SK-N-SH (cell line): ENCODE measurements around the gene C8G. TPM values are rescaled to one million over a fixed set of nuclear protein-coding genes. Genes with fewer than 3 reads are reported as not detected.

Source experiments
- CTCF ChIA-PET: fragments of 300-600, 350-600 bp; formaldehyde crosslinking; extraction: SDS; loops from one replicate; lab custom pipeline; 2021; lab: Yijun Ruan, JAX
- POLR2A ChIA-PET: fragments of 350-600 bp; sonication (Branson Sonifier 250); formaldehyde crosslinking; extraction: SDS; loops from one replicate; lab custom pipeline; 2020; ENCODE audit warnings: antibody characterized with exemption, inconsistent platforms; lab: Yijun Ruan, JAX
- DNase-seq: peaks from one replicate; pipeline ENCODE4 v3.0.0; 2012
- H2AFZ ChIP-seq: fragments of 200-600 bp; sonication (generic); 2 replicates; pipeline ENCODE4 v1.8.1; 2016; ENCODE audit warnings: antibody characterized with exemption, mild to moderate bottlenecking, low read depth
- H3F3A ChIP-seq: fragments of 200-600 bp; sonication (generic); replicated peaks from 2 replicates; pipeline ENCODE3; 2016; ENCODE audit warnings: antibody characterized with exemption, mild to moderate bottlenecking; ENCODE audit not compliant: insufficient read depth
- H3K27ac ChIP-seq, 2 experiments: fragments of 200-500 bp in 1 of 2; fragments of 200-600 bp in 1 of 2; sonication (Bioruptor generic) in 1 of 2; sonication (generic), shearing (Covaris generic) in 1 of 2; 2 replicates each; pipeline versions ENCODE4 v1.5.1 to v1.6.1; 2014 to 2016; ENCODE audit warnings: low read depth in 2 of 2, inconsistent platforms in 1 of 2, low read length in 1 of 2, mild to moderate bottlenecking in 1 of 2, mixed read lengths in 1 of 2
- H3K27me3 ChIP-seq: fragments of 200-600 bp; sonication (generic), shearing (Covaris generic); 2 replicates; pipeline ENCODE4 v1.6.1; 2016; ENCODE audit warnings: mixed run types; ENCODE audit not compliant: insufficient read depth
- H3K36me3 ChIP-seq, 2 experiments: fragments of 200-500 bp in 1 of 2; fragments of 200-600 bp in 1 of 2; sonication (Bioruptor generic) in 1 of 2; sonication (generic) in 1 of 2; replicated peaks in 1 of 2; 2 replicates each; pipeline versions ENCODE3 to v1.5.1; 2014 to 2016; ENCODE audit warnings: low read length in 1 of 2, mild to moderate bottlenecking in 1 of 2; ENCODE audit not compliant: insufficient read depth in 2 of 2, control insufficient read depth in 1 of 2
- H3K4me1 ChIP-seq, 2 experiments: fragments of 200-500 bp in 1 of 2; fragments of 200-600 bp in 1 of 2; sonication (Bioruptor generic) in 1 of 2; sonication (generic), shearing (Covaris generic) in 1 of 2; 2 replicates each; pipeline versions ENCODE4 v1.5.1 to v1.6.1; 2014 to 2016; ENCODE audit warnings: low read depth in 1 of 2, low read length in 1 of 2, mixed run types in 1 of 2; ENCODE audit not compliant: insufficient read depth in 2 of 2, control insufficient read depth in 1 of 2
- H3K4me2 ChIP-seq: fragments of 200-600 bp; sonication (generic), shearing (Covaris generic); 2 replicates; pipeline ENCODE4 v1.6.1; 2017; ENCODE audit warnings: mixed run types
- H3K4me3 ChIP-seq, 2 experiments: fragments of 200-500 bp in 1 of 2; fragments of 200-600 bp in 1 of 2; sonication (Bioruptor generic) in 1 of 2; sonication (generic), shearing (Covaris generic) in 1 of 2; 2 replicates each; pipeline versions ENCODE4 v1.5.1 to v1.8.1; 2014 to 2016; ENCODE audit warnings: low read depth in 2 of 2, inconsistent platforms in 1 of 2, low read length in 1 of 2, mild to moderate bottlenecking in 1 of 2, mixed read lengths in 1 of 2, moderate library complexity in 1 of 2
- H3K79me2 ChIP-seq: fragments of 200-600 bp; sonication (generic); 2 replicates; pipeline ENCODE4 v1.8.1; 2017; ENCODE audit warnings: mild to moderate bottlenecking; ENCODE audit not compliant: insufficient read depth
- H3K9ac ChIP-seq: fragments of 200-600 bp; sonication (generic); 2 replicates; pipeline ENCODE4 v1.6.1; 2017; ENCODE audit warnings: mixed run types
- H3K9me2 ChIP-seq: fragments of 200-600 bp; sonication (generic); 2 replicates; pipeline ENCODE4 v1.6.1; 2017; ENCODE audit warnings: mixed run types
- H3K9me3 ChIP-seq: fragments of 200-600 bp; sonication (generic); 2 replicates; pipeline ENCODE4 v1.6.1; 2017; ENCODE audit warnings: mixed run types, mild to moderate bottlenecking, moderate library complexity
- H4K20me1 ChIP-seq: fragments of 200-600 bp; sonication (generic); 2 replicates; pipeline ENCODE4 v1.6.1; 2017; ENCODE audit warnings: mild to moderate bottlenecking, mixed run types; ENCODE audit not compliant: insufficient read depth
- EP300 ChIP-seq, 2 experiments: IDR thresholded peaks; 2 replicates each; pipeline versions ENCODE4 v1.4.0 to v1.6.1; 2012; ENCODE audit warnings: borderline replicate concordance in 1 of 2, low read depth in 1 of 2, low read length in 1 of 2
- EZH2phosphoT487 ChIP-seq: fragments of 200-600 bp; sonication (generic); IDR thresholded peaks from 2 replicates; pipeline ENCODE4 v1.6.1; 2017; ENCODE audit warnings: low read depth, mixed run types, mild to moderate bottlenecking, antibody characterized with exemption, moderate library complexity, borderline replicate concordance
- FOSL2 ChIP-seq: IDR thresholded peaks from 2 replicates; pipeline ENCODE4 v1.4.0; 2012; ENCODE audit warnings: low read depth, mild to moderate bottlenecking, moderate library complexity, borderline replicate concordance
- FOXJ3 ChIP-seq: sonication (generic); formaldehyde crosslinking; IDR thresholded peaks from 2 replicates; pipeline ENCODE4 v1.5.1; 2020; ENCODE audit warnings: mild to moderate bottlenecking, missing genetic modification reagents
- GATA2 ChIP-seq: sonication (generic); formaldehyde crosslinking; IDR thresholded peaks from 2 replicates; pipeline ENCODE4 v1.5.0; 2020; ENCODE audit warnings: mild to moderate bottlenecking, missing genetic modification reagents
- JUND ChIP-seq: IDR thresholded peaks from 2 replicates; pipeline ENCODE4 v1.4.0; 2012
- MEF2A ChIP-seq: IDR thresholded peaks from 2 replicates; pipeline ENCODE4 v1.4.0; 2012; ENCODE audit warnings: low read depth, borderline replicate concordance
- NRF1 ChIP-seq: IDR thresholded peaks from 2 replicates; pipeline ENCODE4 v1.6.1; 2012; ENCODE audit warnings: low read depth, mild to moderate bottlenecking, low read length
- POLR2AphosphoS5 ChIP-seq: IDR thresholded peaks from 2 replicates; pipeline ENCODE4 v1.6.1; 2012; ENCODE audit warnings: low read depth, low read length
- RCOR1 ChIP-seq: fragments of 150-350 bp; IDR thresholded peaks from 2 replicates; pipeline ENCODE4 v1.6.1; 2017; ENCODE audit warnings: antibody characterized with exemption, low read length
- SIN3A ChIP-seq: IDR thresholded peaks from 2 replicates; pipeline ENCODE4 v1.6.1; 2012; ENCODE audit warnings: low read depth, mild to moderate bottlenecking, low read length, moderate library complexity, borderline replicate concordance
- SMC3 ChIP-seq: IDR thresholded peaks from 2 replicates; pipeline ENCODE4 v1.6.1; 2012; ENCODE audit warnings: low read depth, low read length, improper control_type of control experiment
- TAF1 ChIP-seq: IDR thresholded peaks from 2 replicates; pipeline ENCODE4 v1.6.1; 2012; ENCODE audit warnings: low read depth, mild to moderate bottlenecking, low read length, moderate library complexity, borderline replicate concordance
- TCF12 ChIP-seq: IDR thresholded peaks from 2 replicates; pipeline ENCODE4 v1.4.0; 2012
- YY1 ChIP-seq: IDR thresholded peaks from 2 replicates; pipeline ENCODE4 v1.4.0; 2012; ENCODE audit warnings: low read depth, mild to moderate bottlenecking
- WGBS: methylation state at CpG from one replicate; pipeline ENCODE4 v1.1.6; 2017; ENCODE audit warnings: low lambda C conversion rate; 5-methylcytosine and 5-hydroxymethylcytosine counted together
- polyA plus RNA-seq, 3 experiments: library from polyadenylated mRNA; depleted of rRNA; stranded (reverse); fragments of >200 nt; gene quantifications; 2 replicates each; pipeline ENCODE4 v1.2.3, GENCODE V29; 2012
- TF ChIP-seq, protein P1 (sequence below): IDR thresholded peaks from 2 replicates; pipeline ENCODE4 v1.6.1; 2012; ENCODE audit warnings: mild to moderate bottlenecking, low read depth, low read length, moderate library complexity
- TF ChIP-seq, protein P2 (sequence below): IDR thresholded peaks from 2 replicates; pipeline ENCODE4; 2012
- TF ChIP-seq, protein P3 (sequence below): fragments of 150-350 bp; IDR thresholded peaks from 2 replicates; pipeline ENCODE4 v1.6.1; 2017; ENCODE audit warnings: antibody characterized with exemption, low read length, low read depth, borderline replicate concordance

The C8G gene
- polyA plus RNA-seq, 1 of the 3 experiments (the other 2 are of a cell fraction): 0.28 TPM

DNA sequence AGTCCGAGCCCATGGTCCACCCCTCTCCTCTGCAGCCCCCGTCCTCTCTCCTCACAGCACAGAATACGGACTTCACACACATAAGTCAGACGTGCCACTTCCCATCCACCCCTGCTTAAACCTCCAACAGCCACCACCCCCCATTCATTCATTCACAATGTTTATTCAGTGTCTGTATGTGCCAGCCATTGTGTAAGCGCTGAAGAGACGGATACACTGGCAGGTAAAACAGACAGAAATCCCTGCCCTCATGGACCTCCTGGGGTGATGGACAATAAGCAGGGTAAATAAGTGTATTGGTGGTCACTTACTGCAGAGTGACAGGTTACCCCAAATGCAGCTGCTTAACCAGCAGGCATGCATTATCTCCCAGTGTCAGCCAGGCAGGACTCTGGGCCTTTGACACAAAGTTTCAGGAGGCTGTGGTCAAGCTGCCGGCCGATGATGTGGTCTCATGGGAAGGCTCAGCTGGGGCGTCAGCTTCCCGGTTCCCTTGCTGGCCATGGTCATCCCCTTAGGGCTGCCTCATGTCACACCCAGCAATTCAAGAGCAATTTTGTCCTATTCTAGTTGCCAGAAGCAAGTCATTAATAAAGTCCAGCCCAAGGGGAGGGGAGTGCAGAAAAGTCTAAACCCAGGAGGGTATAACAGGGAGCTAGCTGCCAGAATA is 45.3 kb downstream of the C8G start:
- H2AFZ ChIP-seq: no peak overlapping the region
- peaks cover 0 to 7% of the 10 kb centered on the region in 2 experiments for H3K36me3 ChIP-seq
- no peak overlapping the region for H3K4me3 ChIP-seq
- ChIA-PET POLR2A (no interaction called here), CTCF (interaction anchor here (0.8 to 6.8 kb wide), 5 partner anchors 9 to 77 kb away, joined by 3 to 68 read pairs (median 3); partner anchors contain the start of genes ABCA2 and FUT7)
- no peaks in the 10 kb centered on the region for H3K27me3 ChIP-seq
- H3K27ac ChIP-seq: no peak overlapping the region
- 0 out of 2 replicates have a peak, but pooled peaks cover 3% of the 10 kb centered on the region for H4K20me1 ChIP-seq
- WGBS: 86% methylated on average over 8 of the region's 10 CpGs
- H3K79me2 ChIP-seq: peaks cover 18% of the 10 kb centered on the region; the same call in 1 of the 2 replicates
- no peak overlapping the region for H3K4me2 ChIP-seq
- no peaks in the 10 kb centered on the region for H3K9me3 ChIP-seq
- no peaks in the 10 kb centered on the region for H3F3A ChIP-seq
- no peak overlapping the region for H3K9ac ChIP-seq
- DNase-seq: no peak
- no peak for TF ChIP-seq GATA2 (CRISPR knock-in tag)
- TF ChIP-seq, protein P1, sequence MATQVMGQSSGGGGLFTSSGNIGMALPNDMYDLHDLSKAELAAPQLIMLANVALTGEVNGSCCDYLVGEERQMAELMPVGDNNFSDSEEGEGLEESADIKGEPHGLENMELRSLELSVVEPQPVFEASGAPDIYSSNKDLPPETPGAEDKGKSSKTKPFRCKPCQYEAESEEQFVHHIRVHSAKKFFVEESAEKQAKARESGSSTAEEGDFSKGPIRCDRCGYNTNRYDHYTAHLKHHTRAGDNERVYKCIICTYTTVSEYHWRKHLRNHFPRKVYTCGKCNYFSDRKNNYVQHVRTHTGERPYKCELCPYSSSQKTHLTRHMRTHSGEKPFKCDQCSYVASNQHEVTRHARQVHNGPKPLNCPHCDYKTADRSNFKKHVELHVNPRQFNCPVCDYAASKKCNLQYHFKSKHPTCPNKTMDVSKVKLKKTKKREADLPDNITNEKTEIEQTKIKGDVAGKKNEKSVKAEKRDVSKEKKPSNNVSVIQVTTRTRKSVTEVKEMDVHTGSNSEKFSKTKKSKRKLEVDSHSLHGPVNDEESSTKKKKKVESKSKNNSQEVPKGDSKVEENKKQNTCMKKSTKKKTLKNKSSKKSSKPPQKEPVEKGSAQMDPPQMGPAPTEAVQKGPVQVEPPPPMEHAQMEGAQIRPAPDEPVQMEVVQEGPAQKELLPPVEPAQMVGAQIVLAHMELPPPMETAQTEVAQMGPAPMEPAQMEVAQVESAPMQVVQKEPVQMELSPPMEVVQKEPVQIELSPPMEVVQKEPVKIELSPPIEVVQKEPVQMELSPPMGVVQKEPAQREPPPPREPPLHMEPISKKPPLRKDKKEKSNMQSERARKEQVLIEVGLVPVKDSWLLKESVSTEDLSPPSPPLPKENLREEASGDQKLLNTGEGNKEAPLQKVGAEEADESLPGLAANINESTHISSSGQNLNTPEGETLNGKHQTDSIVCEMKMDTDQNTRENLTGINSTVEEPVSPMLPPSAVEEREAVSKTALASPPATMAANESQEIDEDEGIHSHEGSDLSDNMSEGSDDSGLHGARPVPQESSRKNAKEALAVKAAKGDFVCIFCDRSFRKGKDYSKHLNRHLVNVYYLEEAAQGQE: no peak
- TF ChIP-seq RCOR1: no peak
- TF ChIP-seq, protein P2, sequence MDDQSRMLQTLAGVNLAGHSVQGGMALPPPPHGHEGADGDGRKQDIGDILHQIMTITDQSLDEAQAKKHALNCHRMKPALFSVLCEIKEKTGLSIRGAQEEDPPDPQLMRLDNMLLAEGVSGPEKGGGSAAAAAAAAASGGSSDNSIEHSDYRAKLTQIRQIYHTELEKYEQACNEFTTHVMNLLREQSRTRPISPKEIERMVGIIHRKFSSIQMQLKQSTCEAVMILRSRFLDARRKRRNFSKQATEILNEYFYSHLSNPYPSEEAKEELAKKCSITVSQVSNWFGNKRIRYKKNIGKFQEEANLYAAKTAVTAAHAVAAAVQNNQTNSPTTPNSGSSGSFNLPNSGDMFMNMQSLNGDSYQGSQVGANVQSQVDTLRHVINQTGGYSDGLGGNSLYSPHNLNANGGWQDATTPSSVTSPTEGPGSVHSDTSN: no peak
- TF ChIP-seq, protein P3, sequence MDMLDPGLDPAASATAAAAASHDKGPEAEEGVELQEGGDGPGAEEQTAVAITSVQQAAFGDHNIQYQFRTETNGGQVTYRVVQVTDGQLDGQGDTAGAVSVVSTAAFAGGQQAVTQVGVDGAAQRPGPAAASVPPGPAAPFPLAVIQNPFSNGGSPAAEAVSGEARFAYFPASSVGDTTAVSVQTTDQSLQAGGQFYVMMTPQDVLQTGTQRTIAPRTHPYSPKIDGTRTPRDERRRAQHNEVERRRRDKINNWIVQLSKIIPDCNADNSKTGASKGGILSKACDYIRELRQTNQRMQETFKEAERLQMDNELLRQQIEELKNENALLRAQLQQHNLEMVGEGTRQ: no peak
- no peak for TF ChIP-seq FOXJ3 (CRISPR knock-in tag)
- TF ChIP-seq YY1: no peak
- TF ChIP-seq SIN3A: no peak
- no peak for TF ChIP-seq POLR2AphosphoS5
- TF ChIP-seq TCF12: no peak
- no peak for TF ChIP-seq SMC3
- TF ChIP-seq JUND: no peak
- no peak for TF ChIP-seq TAF1
- no peak for TF ChIP-seq EP300 (IDR thresholded peaks at IDR 0.05; ENCODE audit: borderline replicate concordance in 1 of 2, low read depth in 1 of 2, low read length in 1 of 2)
- TF ChIP-seq MEF2A: no peak
- no peak for TF ChIP-seq EZH2phosphoT487
- TF ChIP-seq NRF1: no peak
- TF ChIP-seq FOSL2: no peak
- no peaks in the 10 kb centered on the region for H3K9me2 ChIP-seq
- peaks cover 0 to 11% of the 10 kb centered on the region in 2 experiments; a peak in 1 of 4 replicates for H3K4me1 ChIP-seq
